SU-DHL-6 (cell line): ENCODE measurements around the gene PTCD2.

ENCODE experiments used
- H2AFZ ChIP-seq: fragments of 200-600 bp; sonication (generic); 2 replicates; pipeline ENCODE4 v1.6.1; 2014; ENCODE audit warnings: low read depth, mild to moderate bottlenecking, moderate library complexity, mixed read lengths, antibody characterized with exemption, low read length; ENCODE audit not compliant: severe bottlenecking
- H3F3A ChIP-seq: fragments of 200-600 bp; shearing (Covaris generic); 2 replicates; pipeline ENCODE4 v1.6.0; 2016; ENCODE audit warnings: antibody characterized with exemption, mild to moderate bottlenecking; ENCODE audit not compliant: insufficient read depth
- H3K27ac ChIP-seq: fragments of 200-600 bp; sonication (generic); 2 replicates; pipeline ENCODE4 v1.5.1; 2016; ENCODE audit warnings: low read depth, mild to moderate bottlenecking, low read length, moderate library complexity, mixed read lengths
- H3K27me3 ChIP-seq: fragments of 200-600 bp; sonication (generic), shearing (Covaris generic); 2 replicates; pipeline ENCODE4 v1.6.0; 2014; ENCODE audit warnings: mild to moderate bottlenecking, low read length
- H3K36me3 ChIP-seq: fragments of 200-600 bp; sonication (generic); 2 replicates; pipeline ENCODE4 v1.6.1; 2014; ENCODE audit warnings: mild to moderate bottlenecking, low read length, mixed read lengths
- H3K4me2 ChIP-seq: fragments of 300-600, 200-600 bp; shearing (Covaris generic), sonication (generic); 2 replicates; pipeline ENCODE4 v1.6.0; 2014; ENCODE audit warnings: low read length, low read depth, mild to moderate bottlenecking; ENCODE audit not compliant: poor library complexity, severe bottlenecking
- H3K4me3 ChIP-seq: fragments of 200-600 bp; sonication (generic); 2 replicates; pipeline ENCODE4 v1.5.1; 2014; ENCODE audit warnings: antibody characterized with exemption, low read length, mild to moderate bottlenecking, mixed read lengths; ENCODE audit not compliant: insufficient read depth, poor library complexity, severe bottlenecking
- H3K79me2 ChIP-seq: fragments of 200-600 bp; sonication (generic); 2 replicates; pipeline ENCODE4 v1.6.1; 2014; ENCODE audit warnings: mild to moderate bottlenecking, low read length, moderate library complexity; ENCODE audit not compliant: insufficient read depth
- H3K9ac ChIP-seq: fragments of 200-600 bp; sonication (generic); 2 replicates; pipeline ENCODE4 v1.7.0; 2014; ENCODE audit warnings: mild to moderate bottlenecking, low read length
- H3K9me2 ChIP-seq: fragments of 200-600 bp; sonication (generic); replicated peaks from 2 replicates; pipeline ENCODE4 v1.6.1; 2014; ENCODE audit warnings: low read length; ENCODE audit not compliant: insufficient read depth
- H3K9me3 ChIP-seq: fragments of 200-600 bp; sonication (generic); 2 replicates; pipeline ENCODE4 v1.6.1; 2014; ENCODE audit warnings: low read length, mixed read lengths; ENCODE audit not compliant: insufficient read depth
- H4K20me1 ChIP-seq: fragments of 200-600 bp; sonication (generic); 2 replicates; pipeline ENCODE4 v1.6.1; 2014; ENCODE audit warnings: low read depth, mild to moderate bottlenecking, antibody characterized with exemption, low read length, moderate library complexity, mixed read lengths
- CTCF ChIP-seq: fragments of 200-600 bp; sonication (generic); IDR thresholded peaks from one replicate; pipeline ENCODE4 v1.5.1; 2017; ENCODE audit warnings: antibody characterized with exemption, mild to moderate bottlenecking, low read length, moderate library complexity; ENCODE audit not compliant: insufficient read depth, poor library complexity, severe bottlenecking
- EZH2phosphoT487 ChIP-seq: fragments of 200-600 bp; sonication (generic), shearing (Covaris generic); conservative IDR thresholded peaks from 2 replicates; pipeline ENCODE4 v1.6.1; 2018; ENCODE audit warnings: mild to moderate bottlenecking, antibody characterized with exemption, low read length, moderate library complexity, mixed read lengths

PTCD2 gene

GRCh38 chr5:72347801-72348308, 27.7 kb downstream of the PTCD2 start:
- H3F3A ChIP-seq = no peaks in the 10 kb centered on the region
- TF ChIP-seq CTCF (no peak), EZH2phosphoT487 (no peak)
- no peaks in the 10 kb centered on the region for H3K79me2 ChIP-seq
- no peak overlapping the region for H3K4me3 ChIP-seq
- H3K9me3 ChIP-seq = no peaks in the 10 kb centered on the region
- H4K20me1 ChIP-seq = no peaks in the 10 kb centered on the region
- H2AFZ ChIP-seq = no peak overlapping the region
- H3K27me3 ChIP-seq = no peaks in the 10 kb centered on the region
- H3K4me2 ChIP-seq = no peak overlapping the region
- H3K36me3 ChIP-seq = peaks cover 2% of the 10 kb centered on the region; the same call in 1 of the 2 replicates
- H3K27ac ChIP-seq = no peak overlapping the region
- H3K9ac ChIP-seq = no peak overlapping the region
- no peaks in the 10 kb centered on the region for H3K9me2 ChIP-seq

- no peak for TF ChIP-seq CTCF
- Histone ChIP-seq H3K79me2 (no peaks in the 10 kb centered on the region), H3K9me2 (no peaks in the 10 kb centered on the region), H3K9ac (no peak overlapping the region), H3K4me2 (no peak overlapping the region), H3K4me3 (no peak overlapping the region), H3F3A (no peaks in the 10 kb centered on the region), H3K36me3 (no peaks in the 10 kb centered on the region), H3K9me3 (no peaks in the 10 kb centered on the region), H4K20me1 (no peaks in the 10 kb centered on the region), H3K27me3 (no peaks in the 10 kb centered on the region), H3K27ac (no peak overlapping the region), H2AFZ (no peak overlapping the region)
These were observed 31.2 kb downstream of the PTCD2 start for GRCh38 chr5:72351376-72351775.

- H4K20me1 ChIP-seq = no peaks in the 10 kb centered on the region
- H3K79me2 ChIP-seq = no peaks in the 10 kb centered on the region
These were observed 32.4 kb downstream of the PTCD2 start for GRCh38 chr5:72352616-72353015.

More at GRCh38 chr5:72352616-72353015, 32.4 kb downstream of the PTCD2 start:
- H3K9ac ChIP-seq = no peak overlapping the region
- no peak overlapping the region for H2AFZ ChIP-seq
- no peak overlapping the region for H3K4me3 ChIP-seq
- H3K9me3 ChIP-seq = no peaks in the 10 kb centered on the region
- H3K27ac ChIP-seq = no peak overlapping the region
- no peaks in the 10 kb centered on the region for H3K9me2 ChIP-seq
- no peaks in the 10 kb centered on the region for H3K36me3 ChIP-seq
- H3F3A ChIP-seq = no peaks in the 10 kb centered on the region
- no peak for TF ChIP-seq CTCF
- TF ChIP-seq EZH2phosphoT487 = no peak
- no peak overlapping the region for H3K4me2 ChIP-seq
- H3K27me3 ChIP-seq = no peaks in the 10 kb centered on the region
